GM19455 (cell line): ENCODE results near the gene PTPRM.

ENCODE experiments used
- ATAC-seq: cut with Tn5 transposase; IDR thresholded peaks from one replicate; pipeline ENCODE4 v1.9.1; 2021; ENCODE audit not compliant: unreplicated experiment

PTPRM gene

GRCh38 chr18:7598167-7599047 lies 31.3 kb downstream of the PTPRM start:
- ATAC-seq, result no peak

GRCh38 chr18:7600036-7600435 lies 32.9 kb downstream of the PTPRM start:
- ATAC-seq, result no peak

- no peak for ATAC-seq
Observed at GRCh38 chr18:7600528-7601245, 33.6 kb downstream of the PTPRM start.

- ATAC-seq, result no peak
Observed at GRCh38 chr18:7601246-7601615, 34.1 kb downstream of the PTPRM start.

- no peak for ATAC-seq
Observed at GRCh38 chr18:7601936-7602335, 34.8 kb downstream of the PTPRM start.

GRCh38 chr18:7603259-7604000 lies 36.3 kb downstream of the PTPRM start:
- no peak for ATAC-seq

GRCh38 chr18:7604361-7604760 lies 37.2 kb downstream of the PTPRM start:
- no peak for ATAC-seq

- ATAC-seq, result no peak
Observed at GRCh38 chr18:7605705-7606104, 38.6 kb downstream of the PTPRM start.

- ATAC-seq, result no peak
Observed at GRCh38 chr18:7607540-7608173, 40.5 kb downstream of the PTPRM start.

GRCh38 chr18:7608174-7608550 lies 41.0 kb downstream of the PTPRM start:
- no peak for ATAC-seq

GRCh38 chr18:7608781-7609201 lies 41.7 kb downstream of the PTPRM start:
- no peak for ATAC-seq

- ATAC-seq, result no peak
Observed at GRCh38 chr18:7609617-7610016, 42.5 kb downstream of the PTPRM start.

- ATAC-seq, result no peak
Observed at GRCh38 chr18:7614042-7614441, 46.9 kb downstream of the PTPRM start.

- no peak for ATAC-seq
Observed at GRCh38 chr18:7615840-7616239, 48.7 kb downstream of the PTPRM start.

- no peak for ATAC-seq
Observed at GRCh38 chr18:7616661-7617060, 49.5 kb downstream of the PTPRM start.

- no peak for ATAC-seq
Observed at GRCh38 chr18:7617738-7618422, 50.8 kb downstream of the PTPRM start.

- ATAC-seq, result no peak
Observed at GRCh38 chr18:7618891-7619442, 51.9 kb downstream of the PTPRM start.

GRCh38 chr18:7619676-7620075 lies 52.6 kb downstream of the PTPRM start:
- no peak for ATAC-seq

GRCh38 chr18:7622721-7623120 lies 55.6 kb downstream of the PTPRM start:
- no peak for ATAC-seq

- no peak for ATAC-seq
Observed at GRCh38 chr18:7623681-7624080, 56.6 kb downstream of the PTPRM start.
